B cell (primary cell): ENCODE data around the gene CNTD1. TPM values are rescaled to one million over a fixed set of nuclear protein-coding genes. Genes with fewer than 3 reads are reported as not detected.

Experiments used
- ATAC-seq: fragments of 200-7000 bp; cut with Tn5 transposase; one replicate; pipeline ENCODE4 v1.10.0; 2021; ENCODE audit warnings: low read depth, mild to moderate bottlenecking, moderate number of reproducible peaks, moderate library complexity
- CTCF ChIA-PET: fragments of 350-600 bp; sonication (Branson Sonifier 250); formaldehyde crosslinking; loops from one replicate; lab custom pipeline; 2021; ENCODE audit warnings: antibody characterized with exemption, inconsistent platforms; lab: Charles Lee
- POLR2A ChIA-PET: fragments of 350-600 bp; sonication (Branson Sonifier 250); formaldehyde crosslinking; loops from one replicate; lab custom pipeline; 2021; ENCODE audit warnings: antibody characterized with exemption; lab: Charles Lee
- DNase-seq: peaks from one replicate; pipeline ENCODE4 v3.0.0; 2013
- H2AFZ ChIP-seq: 2 replicates; pipeline ENCODE4 v1.6.1; 2012; ENCODE audit warnings: mild to moderate bottlenecking, low read depth, low read length; ENCODE audit not compliant: insufficient read depth, poor library complexity, severe bottlenecking
- H3K27ac ChIP-seq, 2 donors: 1 replicate in 1 of 2; 2 replicates in 1 of 2; pipeline ENCODE4 v1.5.1; 2012 to 2013; ENCODE audit warnings: low read length in 2 of 2, mild to moderate bottlenecking in 2 of 2, moderate library complexity in 1 of 2
- H3K27me3 ChIP-seq, 4 experiments: fragments of 200-600 bp in 1 of 4; sonication (generic) in 1 of 4; replicated peaks in 1 of 4; 1 replicate in 2 of 4; 2 replicates in 2 of 4; pipeline versions ENCODE4 v1.6.1 to v1.7.0; 2013 to 2016; ENCODE audit warnings: low read length in 3 of 4, mild to moderate bottlenecking in 2 of 4, mixed read lengths in 1 of 4, moderate library complexity in 1 of 4; ENCODE audit not compliant: insufficient read depth in 4 of 4, control insufficient read depth in 3 of 4; ENCODE audit errors: control extremely low read depth in 1 of 4
- H3K36me3 ChIP-seq, 2 experiments: replicated peaks in 1 of 2; 1 replicate in 1 of 2; 2 replicates in 1 of 2; pipeline versions ENCODE4 v1.6.1 to v1.7.1; 2013; ENCODE audit warnings: low read length in 1 of 2; ENCODE audit not compliant: insufficient read depth in 2 of 2, control insufficient read depth in 1 of 2; ENCODE audit errors: control extremely low read depth in 1 of 2, extremely low read depth in 1 of 2
- H3K4me1 ChIP-seq, 2 donors: fragments of 200-600 bp in 1 of 2; sonication (generic) in 1 of 2; 1 replicate in 1 of 2; 2 replicates in 1 of 2; pipeline versions ENCODE4 v1.5.1 to v1.6.1; 2013 to 2017; ENCODE audit warnings: low read length in 2 of 2; ENCODE audit not compliant: control insufficient read depth in 2 of 2, insufficient read depth in 2 of 2
- H3K4me2 ChIP-seq: replicated peaks from 2 replicates; pipeline ENCODE3; 2012; ENCODE audit warnings: mild to moderate bottlenecking, low read depth, low read length; ENCODE audit not compliant: poor library complexity, severe bottlenecking
- H3K4me3 ChIP-seq, 5 experiments: fragments of 200-600 bp in 1 of 5; sonication (generic) in 1 of 5; 1 replicate in 3 of 5; 2 replicates in 2 of 5; pipeline versions ENCODE4 v1.5.1 to v1.7.0; 2011 to 2016; ENCODE audit warnings: low read length in 4 of 5, mild to moderate bottlenecking in 4 of 5, low read depth in 2 of 5, control low read depth in 1 of 5, moderate library complexity in 1 of 5; ENCODE audit not compliant: insufficient read depth in 1 of 5; ENCODE audit errors: control extremely low read depth in 1 of 5, extremely low read depth in 1 of 5
- H3K79me2 ChIP-seq: fragments of 200-600 bp; sonication (generic); one replicate; pipeline ENCODE4 v1.6.0; 2016; ENCODE audit warnings: low read length; ENCODE audit not compliant: control insufficient read depth, insufficient read depth
- H3K9ac ChIP-seq: fragments of 200-600 bp; sonication (generic); 2 replicates; pipeline ENCODE4 v1.6.1; 2017; ENCODE audit warnings: mild to moderate bottlenecking, low read length, moderate library complexity
- H3K9me3 ChIP-seq, 3 donors: one replicate each; pipeline versions ENCODE4 v1.6.1 to v1.7.1; 2013; ENCODE audit warnings: low read length in 2 of 3; ENCODE audit not compliant: control insufficient read depth in 2 of 3, insufficient read depth in 1 of 3; ENCODE audit errors: control extremely low read depth in 1 of 3
- H4K20me1 ChIP-seq: 2 replicates; pipeline ENCODE4 v1.6.0; 2012; ENCODE audit warnings: mild to moderate bottlenecking, low read length; ENCODE audit not compliant: insufficient read depth, control insufficient read depth, poor library complexity, severe bottlenecking
- H3K27ac Mint-ChIP-seq: one replicate; pipeline ENCODE4 v1.8.0; 2021; ENCODE audit warnings: mixed read lengths
- H3K27me3 Mint-ChIP-seq: one replicate; pipeline ENCODE4 v1.8.0; 2021; ENCODE audit warnings: mixed read lengths
- H3K4me1 Mint-ChIP-seq: one replicate; pipeline ENCODE4 v1.8.0; 2021; ENCODE audit warnings: mixed read lengths
- H3K4me3 Mint-ChIP-seq: one replicate; pipeline ENCODE4 v1.8.0; 2021; ENCODE audit warnings: mixed read lengths
- H3K9me3 Mint-ChIP-seq: one replicate; pipeline ENCODE4 v1.8.0; 2022; ENCODE audit warnings: mixed read lengths; ENCODE audit not compliant: insufficient read depth
- CTCF ChIP-seq: fragments of 200-600 bp; IDR thresholded peaks from one replicate; pipeline ENCODE4 v1.8.0; 2022; ENCODE audit warnings: antibody characterized with exemption, mild to moderate bottlenecking
- EZH2 ChIP-seq: IDR thresholded peaks from 2 replicates; pipeline ENCODE4 v1.6.1; 2012; ENCODE audit warnings: borderline replicate concordance, low read depth, mild to moderate bottlenecking, moderate library complexity, low read length; ENCODE audit not compliant: insufficient read depth, poor library complexity, severe bottlenecking
- WGBS: methylation state at CpG from one replicate; pipeline ENCODE4 v1.1.5; 2013; ENCODE audit warnings: missing lambda C conversion rate; ENCODE audit not compliant: insufficient coverage; 5-methylcytosine and 5-hydroxymethylcytosine counted together
- intact Hi-C: fragments of 100-400 bp; cut with micrococcal nuclease; formaldehyde crosslinking; loops from one replicate; pipeline ENCODE4 v1.10.0; 2022
- polyA plus RNA-seq: library from polyadenylated mRNA; depleted of rRNA; stranded (reverse); fragments of >200 nt; gene quantifications from 2 replicates; pipeline ENCODE4 v1.2.3, GENCODE V29; 2012
- total RNA-seq, 2 donors: library from RNA; stranded (reverse); fragments of 120-200 nt in 1 of 2; gene quantifications; 1 replicate in 1 of 2; 2 replicates in 1 of 2; pipeline versions ENCODE4 v1.2.3 to v1.2.4, GENCODE V29; 2013 to 2022

The CNTD1 gene
- total and polyA plus RNA-seq, 2 donors (not counting 1 experiment from before 2014, with no cell fraction given), result not detected

GRCh38 chr17:42841975-42842685 is 43.5 kb downstream of the CNTD1 start:
- Histone ChIP-seq H3K4me1 (no peaks in the 10 kb centered on the region), H3K4me3 (no peak overlapping the region), H3K27ac (no peak overlapping the region), H4K20me1 (no peaks in the 10 kb centered on the region), H3K9ac (no peak overlapping the region), H3K36me3 (peaks cover 16 to 81% of the 10 kb centered on the region in 2 experiments), H2AFZ (no peak overlapping the region), H3K4me2 (no peak overlapping the region), H3K27me3 (no peaks in the 10 kb centered on the region), H3K9me3 (no peaks in the 10 kb centered on the region), H3K79me2 (peaks cover 3% of the 10 kb centered on the region)
- H3K9me3 Mint-ChIP-seq, result no peaks in the 10 kb centered on the region
- H3K4me1 Mint-ChIP-seq, result no peaks in the 10 kb centered on the region
- CTCF ChIA-PET, result interaction anchor here (0.5 to 3.7 kb wide), 7 partner anchors 8 to 370 kb away, joined by 3 to 30 read pairs (median 5); partner anchors contain the start of genes BECN1, PSME3, RPL27 and VAT1
- POLR2A ChIA-PET, result no interaction called here
- no peak for TF ChIP-seq EZH2
- TF ChIP-seq CTCF, result no peak
- no peak overlapping the region for H3K27ac Mint-ChIP-seq
- WGBS, result 79% methylated on average over 3 of the region's 11 CpGs
- H3K4me3 Mint-ChIP-seq, result no peak overlapping the region
- ATAC-seq (no peak), DNase-seq (no peak)
- intact Hi-C loops, result loop anchor here (2.0 to 10.0 kb wide), 2 partner anchors 93 to 497 kb away; no protein-coding TSS in a partner anchor
- H3K27me3 Mint-ChIP-seq, result no peaks in the 10 kb centered on the region

GRCh38 chr17:42843358-42843934 is 44.8 kb downstream of the CNTD1 start:
- H3K27ac Mint-ChIP-seq, result no peak overlapping the region
- intact Hi-C loops, result loop anchor here (1.0 to 10.0 kb wide), 3 partner anchors 91 to 495 kb away; partner anchors contain the start of gene RPL27
- ATAC-seq (peak; percentile 49), DNase-seq (peak; percentile 60)
- no peak overlapping the region for H3K4me3 Mint-ChIP-seq
- H3K4me2 ChIP-seq, result no peak overlapping the region
- peaks cover 3% of the 10 kb centered on the region for H3K79me2 ChIP-seq
- no peaks in the 10 kb centered on the region for H3K9me3 ChIP-seq
- H2AFZ ChIP-seq, result no peak overlapping the region
- H3K27me3 ChIP-seq, result no peaks in the 10 kb centered on the region
- no peaks in the 10 kb centered on the region for H4K20me1 ChIP-seq
- peaks cover 9 to 68% of the 10 kb centered on the region in 2 experiments for H3K36me3 ChIP-seq
- H3K4me3 ChIP-seq, result no peak overlapping the region
- no peaks in the 10 kb centered on the region for H3K4me1 Mint-ChIP-seq
- ChIA-PET POLR2A (no interaction called here), CTCF (interaction anchor here (0.7 to 3.7 kb wide), 9 partner anchors 10 to 496 kb away, joined by 3 to 30 read pairs (median 5); partner anchors contain the start of genes BECN1, PSME3 and RPL27)
- no peak overlapping the region for H3K9ac ChIP-seq
- H3K27ac ChIP-seq, result no peak overlapping the region
- no peaks in the 10 kb centered on the region for H3K27me3 Mint-ChIP-seq
- H3K9me3 Mint-ChIP-seq, result no peaks in the 10 kb centered on the region
- 88% methylated on average over 1 of the region's 6 CpGs for WGBS
- H3K4me1 ChIP-seq, result no peaks in the 10 kb centered on the region
- TF ChIP-seq EZH2, result no peak
- TF ChIP-seq CTCF, result peak; percentile 67
